GM18502 (cell line): ENCODE data around the gene GABBR1.

Source experiments
- ATAC-seq: cut with Tn5 transposase; IDR thresholded peaks from one replicate; pipeline ENCODE4 v1.9.1; 2021; ENCODE audit warnings: mild to moderate bottlenecking; ENCODE audit not compliant: unreplicated experiment, poor library complexity

The GABBR1 gene

GRCh38 chr6:29530671-29531310 lies 102.2 kb downstream of the GABBR1 start:
- no peak for ATAC-seq

DNA sequence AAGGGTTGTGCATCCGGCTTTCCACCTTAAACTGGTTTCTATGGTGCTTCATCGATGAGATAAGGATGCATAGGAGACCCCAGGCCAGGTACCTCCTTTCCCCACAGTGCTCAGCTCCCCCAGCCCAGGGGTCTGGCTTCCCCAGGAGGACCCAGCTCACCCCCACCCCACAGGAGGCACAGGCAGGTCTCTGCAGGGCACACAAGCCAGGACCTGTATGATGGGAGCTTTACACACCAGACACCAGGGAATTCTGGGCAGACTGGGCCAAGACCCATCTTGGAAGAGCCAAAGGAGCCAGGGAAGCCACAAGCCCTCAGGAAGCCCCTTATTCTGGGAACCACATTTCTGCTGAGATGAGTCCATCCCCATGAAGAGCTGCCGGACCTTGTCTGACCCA lies 103.0 kb downstream of the GABBR1 start:
- ATAC-seq: no peak

GRCh38 chr6:29528988-29529560 lies 103.9 kb downstream of the GABBR1 start:
- no peak for ATAC-seq

DNA sequence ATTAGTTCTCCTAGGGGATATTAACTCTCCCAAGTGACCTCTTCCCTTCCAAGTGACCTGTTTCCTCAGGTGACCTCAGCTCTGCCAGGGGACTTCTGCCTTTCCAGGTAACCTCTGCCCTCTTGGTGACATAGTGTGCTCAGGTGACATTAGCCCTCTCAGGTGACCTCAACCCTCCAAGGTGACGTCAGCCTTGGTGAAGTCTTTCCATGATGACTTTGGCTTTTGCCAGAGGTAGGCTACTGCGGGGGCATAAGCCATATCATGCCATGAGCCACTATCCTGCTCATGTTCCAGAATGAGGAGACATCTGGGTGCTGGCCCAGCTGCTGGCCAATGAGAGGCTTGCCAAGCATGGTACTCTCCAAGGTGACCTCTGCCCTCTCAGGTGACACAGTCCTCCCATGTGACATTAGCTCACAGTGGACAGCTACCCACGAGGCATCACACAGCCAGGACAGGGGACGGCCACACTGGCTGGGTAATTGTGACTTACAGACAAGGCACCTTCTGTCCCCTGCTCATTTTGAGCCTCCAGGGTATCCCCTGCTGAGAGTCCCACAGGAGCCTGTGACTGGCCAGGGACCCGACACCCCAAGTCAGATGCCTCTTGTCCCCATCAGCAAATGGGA lies 104.6 kb downstream of the GABBR1 start:
- ATAC-seq: no peak

DNA sequence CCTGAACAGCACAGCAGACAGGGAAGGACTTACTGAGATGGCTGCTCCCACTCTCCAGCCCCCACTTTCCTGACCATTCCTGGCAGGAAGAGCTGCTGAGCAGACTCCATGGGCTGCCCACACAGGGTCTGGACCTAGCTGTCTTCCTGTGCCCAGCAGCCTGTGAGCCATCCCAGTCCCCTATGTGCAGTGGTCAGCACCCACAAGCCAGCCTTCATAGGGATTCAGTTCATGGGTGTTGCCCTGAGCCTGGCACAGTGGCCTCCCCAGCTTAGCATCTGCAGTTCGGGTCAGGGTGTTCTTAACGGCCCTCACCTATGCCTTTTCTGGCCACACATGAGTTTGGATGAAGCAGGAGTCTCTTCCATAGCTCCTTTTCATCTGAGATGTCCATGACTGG lies 105.4 kb downstream of the GABBR1 start:
- no peak for ATAC-seq

DNA sequence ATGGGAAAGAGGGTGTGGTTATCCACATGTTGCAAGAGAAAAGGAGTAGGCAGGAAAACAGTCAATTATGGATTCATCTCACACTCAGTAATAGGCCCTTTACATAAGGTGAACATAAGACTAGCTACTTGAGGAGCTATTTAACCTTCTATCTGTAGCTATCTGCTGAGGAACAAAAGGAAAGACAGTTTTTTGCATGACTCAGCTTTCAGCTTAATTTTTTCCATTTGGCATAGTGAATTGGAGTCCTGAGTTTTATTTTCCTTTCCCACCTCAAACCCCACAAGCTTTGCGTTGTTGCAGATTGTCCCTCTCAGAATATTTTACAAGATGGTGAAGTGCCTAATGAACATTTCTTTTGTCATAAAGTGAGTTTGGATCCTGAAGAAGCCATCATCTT lies 105.9 kb downstream of the GABBR1 start:
- no peak for ATAC-seq

- ATAC-seq: no peak
Measured at GRCh38 chr6:29525311-29525639, 107.7 kb downstream of the GABBR1 start.

- no peak for ATAC-seq
Measured at GRCh38 chr6:29524444-29525310, 108.3 kb downstream of the GABBR1 start.

- no peak for ATAC-seq
Measured at GRCh38 chr6:29524044-29524443, 108.9 kb downstream of the GABBR1 start.

- ATAC-seq: no peak
Measured at GRCh38 chr6:29522227-29522626, 110.8 kb downstream of the GABBR1 start.

DNA sequence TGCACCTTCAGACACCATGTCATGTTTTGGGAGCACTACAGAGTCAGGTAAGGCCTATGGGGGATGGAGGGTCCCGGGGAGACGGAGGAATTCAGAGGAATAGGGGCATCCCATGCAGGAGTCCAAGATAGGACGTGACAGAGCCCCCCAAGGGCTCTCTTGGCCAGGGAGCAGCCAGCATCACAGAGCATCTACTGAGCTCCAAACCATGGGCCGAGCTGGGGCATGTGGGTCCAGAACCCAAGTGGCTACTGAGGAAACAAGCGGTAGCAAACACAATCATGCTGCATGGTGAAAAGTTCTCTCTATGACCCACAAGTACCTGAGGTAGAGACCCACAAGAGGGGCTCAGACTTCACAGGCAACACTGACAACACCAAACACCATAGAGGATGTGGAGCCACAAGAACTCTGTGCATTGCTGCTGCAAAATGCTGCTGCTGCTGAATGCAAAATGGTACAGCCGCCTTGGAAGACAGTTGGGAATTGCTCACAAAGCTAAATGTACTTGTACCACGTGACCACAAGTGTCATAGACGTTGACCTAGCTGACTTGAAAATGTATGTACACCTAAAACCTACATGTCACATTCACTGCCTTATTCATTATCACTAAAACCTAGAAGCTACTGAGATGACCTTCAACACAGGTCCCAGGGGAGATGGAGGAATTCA lies 111.8 kb downstream of the GABBR1 start:
- ATAC-seq: no peak

- no peak for ATAC-seq
Measured at GRCh38 chr6:29520232-29520631, 112.8 kb downstream of the GABBR1 start.

DNA sequence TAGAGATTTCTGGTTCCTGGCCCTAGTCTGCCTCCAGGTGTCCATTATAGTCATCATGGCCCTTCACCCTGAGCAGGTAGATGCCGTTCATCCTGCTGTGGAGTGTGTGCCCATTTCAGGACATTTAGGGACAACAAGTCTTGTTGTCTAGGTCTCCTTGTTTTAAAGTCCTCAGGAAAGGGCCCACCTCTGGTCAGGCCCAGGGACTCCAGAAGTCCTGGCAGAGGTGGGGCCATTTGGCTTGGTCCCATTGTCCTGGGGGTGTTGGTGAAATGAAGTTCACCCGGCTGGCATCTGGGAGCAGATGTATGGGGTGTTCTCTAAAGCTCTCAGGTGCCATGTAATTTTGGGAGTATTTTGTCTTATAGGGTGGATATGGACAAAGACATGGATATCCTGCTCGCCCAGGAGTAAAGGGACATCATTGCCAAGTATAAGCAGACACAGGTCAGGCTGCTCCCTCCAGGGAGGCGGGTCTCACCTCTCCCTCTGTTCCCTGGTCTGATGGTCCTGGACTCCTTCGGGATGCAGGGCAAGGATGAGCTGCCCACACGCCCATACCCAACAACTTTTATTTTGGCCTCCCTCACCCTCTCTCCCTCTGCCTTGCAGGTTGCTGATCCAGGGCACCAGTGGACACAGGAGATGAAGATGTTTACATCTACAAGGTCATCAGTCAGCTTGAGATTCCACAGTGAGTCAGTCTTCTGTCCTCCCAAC lies 113.5 kb downstream of the GABBR1 start:
- ATAC-seq: no peak

DNA sequence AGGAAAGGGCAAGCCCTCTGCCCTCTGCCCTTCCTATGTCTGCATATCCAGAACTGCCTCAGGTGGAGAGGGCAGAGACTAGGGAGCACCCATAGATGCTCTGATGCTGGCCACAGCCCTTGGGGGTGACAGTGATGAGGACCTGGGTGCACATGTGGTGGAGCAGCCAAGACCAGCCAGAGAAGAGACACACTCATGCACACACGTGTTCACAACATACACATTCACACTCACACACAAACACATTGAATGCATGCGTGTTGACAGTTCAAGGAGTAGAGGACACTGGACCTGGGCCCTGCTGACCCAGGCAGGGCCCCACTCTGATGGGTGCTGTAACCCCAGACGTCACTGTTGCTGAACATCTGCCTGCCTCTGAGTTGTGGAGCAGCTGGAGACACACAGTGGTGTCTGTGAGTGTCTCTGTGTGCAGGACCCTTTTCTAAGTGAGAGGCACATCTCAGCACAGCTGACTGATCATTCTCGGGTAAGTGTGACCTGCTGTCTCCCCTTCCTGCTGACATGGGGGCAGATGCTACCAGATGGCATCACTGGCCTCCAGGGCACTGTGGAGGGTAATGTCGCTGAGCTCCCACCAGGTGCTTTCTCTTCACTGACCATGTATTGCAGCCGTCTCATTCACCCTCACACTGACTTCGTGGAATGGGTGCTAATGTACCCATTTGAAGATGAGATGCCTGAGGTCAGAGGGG lies 115.1 kb downstream of the GABBR1 start:
- ATAC-seq: no peak

- no peak for ATAC-seq
Measured at GRCh38 chr6:29517245-29517644, 115.7 kb downstream of the GABBR1 start.

- ATAC-seq: no peak
Measured at GRCh38 chr6:29516108-29516507, 116.9 kb downstream of the GABBR1 start.

DNA sequence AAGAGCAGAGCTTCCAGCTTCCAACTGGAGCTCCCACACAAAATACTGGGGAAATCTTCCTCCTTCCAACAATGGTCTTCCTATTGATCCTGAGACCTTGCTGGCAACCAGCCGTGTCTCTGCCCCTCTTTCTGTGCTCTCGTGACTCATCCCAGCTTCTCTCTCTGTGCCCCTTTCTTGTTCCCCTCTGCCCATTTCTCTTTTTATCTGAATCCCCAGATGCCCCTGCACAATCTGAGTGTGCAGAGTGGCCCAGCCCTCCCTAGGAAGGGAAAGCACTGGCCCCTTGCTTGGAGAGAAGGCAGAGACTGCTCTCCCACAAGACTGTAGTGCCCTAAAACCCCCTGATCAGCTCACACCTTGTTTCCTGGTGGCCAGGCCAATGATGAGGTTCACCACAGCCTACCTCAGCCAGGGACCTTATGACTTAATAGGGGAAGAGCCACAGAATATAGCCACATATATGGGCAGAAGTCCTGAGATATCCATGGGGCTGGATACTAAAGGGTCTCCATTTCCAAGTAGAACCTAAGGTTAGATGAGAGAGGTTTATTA lies 122.2 kb downstream of the GABBR1 start:
- ATAC-seq: no peak

- no peak for ATAC-seq
Measured at GRCh38 chr6:29510202-29510601, 122.8 kb downstream of the GABBR1 start.
